Endothelial cell of umbilical vein (primary cell): Measurements from ENCODE around the gene TBP. TPM values are rescaled to one million over a fixed set of nuclear protein-coding genes. Genes with fewer than 3 reads are reported as not detected.

Experiments used
- BruUV-seq: library from RNA; stranded (reverse); fragments of 400-500 nt; replicated peaks from 2 replicates; lab custom pipeline; 2021; lab: Mats Ljungman, UMichigan
- CTCF ChIA-PET: fragments of 300-600, 350-600 bp; sonication (Branson Sonifier 250); formaldehyde crosslinking; loops from one replicate; lab custom pipeline; 2021; ENCODE audit warnings: antibody characterized with exemption, inconsistent platforms; lab: Charles Lee
- POLR2A ChIA-PET: fragments of 300-600, 350-600 bp; sonication (Branson Sonifier 250); formaldehyde crosslinking; loops from one replicate; lab custom pipeline; 2021; ENCODE audit warnings: antibody characterized with exemption, inconsistent platforms; lab: Charles Lee
- DNase-seq: peaks from one replicate; pipeline ENCODE4 v3.0.0-alpha.2; 2011; ENCODE audit warnings: low read depth, low spot score
- FAIRE-seq: peaks from 2 replicates; lab custom pipeline; 2011; peaks lifted over from hg19 to GRCh38; lab: Jason Lieb, UNC
- H2AFZ ChIP-seq: 2 replicates; pipeline ENCODE4 v1.6.0; 2012; ENCODE audit warnings: low read depth, low read length, control low read depth, inconsistent platforms
- H3K27ac ChIP-seq: 2 replicates; pipeline ENCODE4 v1.5.1; 2011; ENCODE audit warnings: low read depth, mild to moderate bottlenecking, control low read depth, low read length, moderate library complexity; ENCODE audit not compliant: insufficient read depth
- H3K27me3 ChIP-seq, 2 experiments: 2 replicates each; pipeline versions ENCODE4 v1.6.0 to v1.6.1; 2011; ENCODE audit warnings: low read length in 2 of 2, mixed read lengths in 1 of 2; ENCODE audit not compliant: control insufficient read depth in 2 of 2, insufficient read depth in 2 of 2
- H3K36me3 ChIP-seq, 2 experiments: 2 replicates in 1 of 2; 3 replicates in 1 of 2; pipeline ENCODE4 v1.5.1; 2011; ENCODE audit warnings: low read length in 2 of 2, mild to moderate bottlenecking in 1 of 2, moderate library complexity in 1 of 2; ENCODE audit not compliant: control insufficient read depth in 2 of 2, insufficient read depth in 2 of 2; ENCODE audit errors: extremely low read depth in 1 of 2
- H3K4me1 ChIP-seq: 3 replicates; pipeline ENCODE4 v1.5.1; 2011; ENCODE audit warnings: mild to moderate bottlenecking, low read length; ENCODE audit not compliant: control insufficient read depth, insufficient read depth; ENCODE audit errors: extremely low read depth
- H3K4me2 ChIP-seq: 2 replicates; pipeline ENCODE4 v1.6.1; 2011; ENCODE audit warnings: low read length, control low read depth, mixed read lengths; ENCODE audit not compliant: insufficient read depth
- H3K4me3 ChIP-seq, 3 experiments: fragments of 200-600 bp in 1 of 3; sonication (generic), shearing (Covaris generic) in 1 of 3; replicated peaks in 1 of 3; 2 replicates each; pipeline ENCODE4 v1.5.1; 2011 to 2016; ENCODE audit warnings: control low read depth in 3 of 3, low read length in 3 of 3, mild to moderate bottlenecking in 2 of 3, inconsistent platforms in 1 of 3, low read depth in 1 of 3, moderate library complexity in 1 of 3; ENCODE audit not compliant: insufficient read depth in 1 of 3
- H3K79me2 ChIP-seq: 2 replicates; pipeline ENCODE4 v1.6.0; 2012; ENCODE audit warnings: low read length, inconsistent platforms; ENCODE audit not compliant: control insufficient read depth, insufficient read depth
- H3K9ac ChIP-seq: replicated peaks from 2 replicates; pipeline ENCODE3; 2011; ENCODE audit warnings: low read length, control low read depth; ENCODE audit not compliant: insufficient read depth; ENCODE audit errors: extremely low read depth
- H3K9me1 ChIP-seq: replicated peaks from 3 replicates; pipeline ENCODE4 v1.6.0; 2011; ENCODE audit warnings: mild to moderate bottlenecking, low read length; ENCODE audit not compliant: control insufficient read depth, insufficient read depth; ENCODE audit errors: extremely low read depth
- H3K9me3 ChIP-seq: replicated peaks from 2 replicates; pipeline ENCODE4 v1.5.1; 2012; ENCODE audit warnings: low read length, inconsistent platforms; ENCODE audit not compliant: control insufficient read depth, insufficient read depth
- H4K20me1 ChIP-seq: replicated peaks from 2 replicates; pipeline ENCODE3; 2011; ENCODE audit warnings: mild to moderate bottlenecking, low read length; ENCODE audit not compliant: control insufficient read depth, insufficient read depth; ENCODE audit errors: extremely low read depth
- CTCF ChIP-seq, 2 donors: IDR thresholded peaks; 1 replicate in 1 of 2; 2 replicates in 1 of 2; pipeline ENCODE4 v1.5.1; 2011; ENCODE audit warnings: low read length in 2 of 2, mild to moderate bottlenecking in 2 of 2, moderate library complexity in 2 of 2, control low read depth in 1 of 2, inconsistent platforms in 1 of 2, low read depth in 1 of 2; ENCODE audit not compliant: insufficient read depth in 1 of 2; ENCODE audit errors: extremely low read depth in 1 of 2
- EZH2 ChIP-seq: IDR thresholded peaks from 2 replicates; pipeline ENCODE4 v1.6.1; 2012; ENCODE audit warnings: borderline replicate concordance, low read depth, mild to moderate bottlenecking, moderate library complexity, low read length, inconsistent platforms; ENCODE audit not compliant: severe bottlenecking
- FOS ChIP-seq: IDR thresholded peaks from 2 replicates; pipeline ENCODE4 v1.6.1; 2011; ENCODE audit warnings: mild to moderate bottlenecking, low read length, moderate library complexity, borderline replicate concordance; ENCODE audit not compliant: insufficient read depth
- GATA2 ChIP-seq: IDR thresholded peaks from 2 replicates; pipeline ENCODE4 v1.7.0; 2011; ENCODE audit warnings: low read depth, mild to moderate bottlenecking, moderate library complexity, mixed read lengths, low read length; ENCODE audit not compliant: insufficient read length, insufficient read depth
- JUN ChIP-seq: IDR thresholded peaks from 2 replicates; pipeline ENCODE4 v1.6.1; 2011; ENCODE audit warnings: borderline replicate concordance, low read depth; ENCODE audit not compliant: insufficient read length, insufficient read depth
- MAX ChIP-seq: IDR thresholded peaks from 2 replicates; pipeline ENCODE4 v1.6.1; 2011; ENCODE audit not compliant: insufficient read depth, insufficient read length
- MYC ChIP-seq: IDR thresholded peaks from one replicate; pipeline ENCODE4 v1.6.1; 2011; ENCODE audit warnings: mild to moderate bottlenecking, low read depth, low read length
- POLR2A ChIP-seq: IDR thresholded peaks from 2 replicates; pipeline ENCODE4 v1.6.1; 2012; ENCODE audit warnings: low read depth, mild to moderate bottlenecking, control low read depth, low read length
- POLR2AphosphoS5 ChIP-seq: IDR thresholded peaks from 2 replicates; pipeline ENCODE4 v1.6.1; 2012; ENCODE audit warnings: low read depth, mild to moderate bottlenecking, control low read depth, low read length, moderate library complexity; ENCODE audit not compliant: insufficient read depth
- dilution Hi-C: fragments of 300-500 bp; cut with MboI; formaldehyde crosslinking; loops from one replicate; pipeline ENCODE4 v1.15.0; 2019; ENCODE audit warnings: low sequenced_read_pairs; ENCODE audit not compliant: extremely low pct_ligation_motif_present
- intact Hi-C: fragments of 100-400 bp; cut with micrococcal nuclease; formaldehyde crosslinking; loops from one replicate; pipeline ENCODE4 v1.10.0; 2022
- polyA plus RNA-seq, 4 experiments: library from polyadenylated mRNA; depleted of rRNA in 3 of 4; stranded (reverse) in 3 of 4; unstranded in 1 of 4; fragments of >200 nt; gene quantifications; 2 replicates each; pipeline versions ENCODE4 v1.2.1 to v1.2.3, GENCODE V29; 2011 to 2012; ENCODE audit warnings: missing spikeins in 1 of 4
- total RNA-seq: library from RNA; stranded (reverse); gene quantifications from 2 replicates; pipeline ENCODE4 v1.2.3, GENCODE V29; 2021

Gene TBP
- total and polyA plus RNA-seq, 2 donors (not counting 3 experiments of a cell fraction or from before 2014, with no cell fraction given): 17.5 to 17.7 TPM

GRCh38 chr6:170514908-170515307 is 39.3 kb upstream of the TBP start:
- no peaks in the 10 kb centered on the region for H3K9me3 ChIP-seq
- H3K27me3 ChIP-seq: peaks cover 2 to 4% of the 10 kb centered on the region in 2 experiments
- no peak for TF ChIP-seq GATA2
- no peak for TF ChIP-seq JUN
- no peak for TF ChIP-seq EZH2
- TF ChIP-seq POLR2A: no peak
- no peak for TF ChIP-seq MYC
- TF ChIP-seq POLR2AphosphoS5: no peak
- no peak for TF ChIP-seq MAX
- no peak for TF ChIP-seq CTCF (IDR thresholded peaks at IDR 0.05; ENCODE audit: extremely low read depth in 1 of 2, insufficient read depth in 1 of 2, low read depth in 1 of 2, low read length in 2 of 2)
- no peak for TF ChIP-seq FOS
- DNase-seq (no peak), FAIRE-seq (no peak)
- no peak overlapping the region for H3K27ac ChIP-seq
- BruUV-seq: no TSS peak
- POLR2A ChIA-PET: no interaction called here
- H4K20me1 ChIP-seq: no peaks in the 10 kb centered on the region
- H3K4me3 ChIP-seq: no peak overlapping the region
- no peaks in the 10 kb centered on the region for H3K9me1 ChIP-seq
- no peaks in the 10 kb centered on the region for H3K36me3 ChIP-seq
- no peak overlapping the region for H3K9ac ChIP-seq
- intact Hi-C loops: loop anchor here (5.0 to 10.0 kb wide), 2 partner anchors 208 to 360 kb away; partner anchors contain the start of gene FAM120B
- dilution Hi-C loops: no loop called here
- CTCF ChIA-PET: no interaction called here
- H3K4me1 ChIP-seq: no peaks in the 10 kb centered on the region
- H2AFZ ChIP-seq: no peak overlapping the region
- H3K79me2 ChIP-seq: no peaks in the 10 kb centered on the region
- no peak overlapping the region for H3K4me2 ChIP-seq
